OCI-LY7 (cell line): ENCODE results near the gene VEZF1.

Experiments
- EZH2phosphoT487 ChIP-seq: fragments of 200-600 bp; sonication (generic); IDR thresholded peaks from 2 replicates; pipeline ENCODE4 v1.6.1; 2018; ENCODE audit warnings: low read depth, borderline replicate concordance, mild to moderate bottlenecking, mixed run types, antibody characterized with exemption, low read length, moderate library complexity, mixed read lengths
- TF ChIP-seq, protein P1 (sequence below): fragments of 200-600 bp; sonication (generic); conservative IDR thresholded peaks from 2 replicates; pipeline ENCODE4 v1.5.1; 2014; ENCODE audit warnings: mild to moderate bottlenecking, antibody characterized with exemption, low read length, moderate library complexity, mixed read lengths

DNA sequence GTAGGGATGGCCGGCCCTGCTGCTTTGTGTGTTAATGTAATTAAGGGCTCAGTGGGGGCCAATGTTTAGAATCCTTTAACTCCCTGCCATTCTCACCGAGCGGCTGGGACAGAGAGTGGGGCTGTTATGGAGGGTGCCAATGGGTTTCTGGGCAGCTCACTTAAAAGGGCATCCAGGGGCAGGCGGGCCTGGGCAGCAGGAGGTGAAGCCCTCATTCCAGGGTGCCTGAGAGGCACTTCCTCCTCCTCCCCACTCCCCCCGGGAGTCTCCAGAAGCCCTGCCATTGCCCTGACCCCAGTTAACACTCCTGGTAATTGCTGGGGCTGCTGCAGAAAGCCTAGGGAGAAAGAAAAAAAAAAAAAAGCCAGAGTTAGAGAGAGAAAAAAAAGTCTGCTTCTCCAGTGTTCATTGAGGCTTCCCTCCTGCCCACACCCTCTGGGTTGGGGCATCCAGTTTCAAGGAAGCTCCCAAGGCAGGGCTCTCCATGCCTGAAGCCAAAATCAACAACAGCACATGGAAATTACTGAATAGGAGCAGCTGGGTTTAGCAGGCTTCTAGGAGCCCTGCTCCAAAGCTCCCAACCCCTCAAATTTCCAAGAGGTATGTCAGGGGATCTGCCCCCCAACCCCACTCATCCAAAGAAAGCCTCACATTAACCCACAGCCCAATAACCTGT lies 60.9 kb downstream of the VEZF1 start:
- TF ChIP-seq, protein P1, sequence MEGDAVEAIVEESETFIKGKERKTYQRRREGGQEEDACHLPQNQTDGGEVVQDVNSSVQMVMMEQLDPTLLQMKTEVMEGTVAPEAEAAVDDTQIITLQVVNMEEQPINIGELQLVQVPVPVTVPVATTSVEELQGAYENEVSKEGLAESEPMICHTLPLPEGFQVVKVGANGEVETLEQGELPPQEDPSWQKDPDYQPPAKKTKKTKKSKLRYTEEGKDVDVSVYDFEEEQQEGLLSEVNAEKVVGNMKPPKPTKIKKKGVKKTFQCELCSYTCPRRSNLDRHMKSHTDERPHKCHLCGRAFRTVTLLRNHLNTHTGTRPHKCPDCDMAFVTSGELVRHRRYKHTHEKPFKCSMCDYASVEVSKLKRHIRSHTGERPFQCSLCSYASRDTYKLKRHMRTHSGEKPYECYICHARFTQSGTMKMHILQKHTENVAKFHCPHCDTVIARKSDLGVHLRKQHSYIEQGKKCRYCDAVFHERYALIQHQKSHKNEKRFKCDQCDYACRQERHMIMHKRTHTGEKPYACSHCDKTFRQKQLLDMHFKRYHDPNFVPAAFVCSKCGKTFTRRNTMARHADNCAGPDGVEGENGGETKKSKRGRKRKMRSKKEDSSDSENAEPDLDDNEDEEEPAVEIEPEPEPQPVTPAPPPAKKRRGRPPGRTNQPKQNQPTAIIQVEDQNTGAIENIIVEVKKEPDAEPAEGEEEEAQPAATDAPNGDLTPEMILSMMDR: no peak
- TF ChIP-seq EZH2phosphoT487: no peak
